Keratinocyte (primary cell): ENCODE measurements around the gene IER2.

Experiments used
- EZH2 ChIP-seq: IDR thresholded peaks from one replicate; pipeline ENCODE4 v1.6.1; 2012; ENCODE audit warnings: inconsistent platforms, mild to moderate bottlenecking, low read length, moderate library complexity
- TF ChIP-seq, protein P1 (sequence below), 3 experiments: IDR thresholded peaks in 1 of 3; conservative IDR thresholded peaks in 1 of 3; optimal IDR thresholded peaks in 1 of 3; 2 replicates in 2 of 3; 3 replicates in 1 of 3; pipeline versions ENCODE3 to v1.5.1; 2011; ENCODE audit warnings: low read length in 3 of 3, mild to moderate bottlenecking in 3 of 3, moderate library complexity in 2 of 3, control low read depth in 1 of 3, inconsistent platforms in 1 of 3; ENCODE audit not compliant: insufficient read depth in 2 of 3; ENCODE audit errors: extremely low read depth in 1 of 3

DNA sequence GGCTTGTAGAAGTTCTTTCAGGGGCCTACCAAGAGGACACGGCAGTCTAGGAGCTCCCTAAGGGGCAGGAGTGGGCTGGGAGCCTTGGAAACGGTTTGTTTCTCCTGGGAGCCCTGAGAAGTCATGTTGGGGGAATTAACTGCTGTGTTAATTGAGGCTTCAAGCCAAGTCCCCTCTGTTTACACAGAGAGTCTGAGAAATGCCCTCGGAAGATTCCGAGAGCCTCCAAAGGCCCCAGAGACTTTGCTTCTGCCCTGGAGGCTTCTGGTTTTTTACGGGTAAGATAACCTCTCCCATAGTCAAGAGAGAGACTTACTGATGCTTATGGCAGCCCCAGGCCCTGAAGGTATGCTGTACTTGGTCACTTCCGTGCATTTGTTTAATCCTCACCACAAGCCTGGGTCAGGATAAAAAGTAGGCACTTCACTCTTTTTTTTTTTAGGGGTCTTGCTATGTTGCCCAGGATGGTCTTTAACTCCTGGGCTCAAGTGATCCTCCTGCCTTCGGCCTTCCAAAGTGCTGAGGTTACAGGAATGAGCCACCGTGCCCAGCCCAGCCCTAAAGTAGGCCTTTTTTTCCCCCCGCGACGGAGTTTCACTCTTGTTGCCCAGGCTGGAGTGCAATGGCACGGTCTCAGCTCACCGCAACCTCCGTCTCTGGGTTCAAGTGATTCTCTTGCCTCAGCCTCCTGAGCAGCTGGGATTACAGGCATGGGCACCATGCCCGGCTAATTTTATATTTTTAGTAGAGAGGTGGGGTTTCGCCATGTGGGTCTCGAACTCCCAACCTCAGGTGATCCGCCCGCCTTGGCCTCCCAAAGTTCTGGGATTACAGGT is 15.2 kb downstream of the IER2 start:
- TF ChIP-seq, protein P1, sequence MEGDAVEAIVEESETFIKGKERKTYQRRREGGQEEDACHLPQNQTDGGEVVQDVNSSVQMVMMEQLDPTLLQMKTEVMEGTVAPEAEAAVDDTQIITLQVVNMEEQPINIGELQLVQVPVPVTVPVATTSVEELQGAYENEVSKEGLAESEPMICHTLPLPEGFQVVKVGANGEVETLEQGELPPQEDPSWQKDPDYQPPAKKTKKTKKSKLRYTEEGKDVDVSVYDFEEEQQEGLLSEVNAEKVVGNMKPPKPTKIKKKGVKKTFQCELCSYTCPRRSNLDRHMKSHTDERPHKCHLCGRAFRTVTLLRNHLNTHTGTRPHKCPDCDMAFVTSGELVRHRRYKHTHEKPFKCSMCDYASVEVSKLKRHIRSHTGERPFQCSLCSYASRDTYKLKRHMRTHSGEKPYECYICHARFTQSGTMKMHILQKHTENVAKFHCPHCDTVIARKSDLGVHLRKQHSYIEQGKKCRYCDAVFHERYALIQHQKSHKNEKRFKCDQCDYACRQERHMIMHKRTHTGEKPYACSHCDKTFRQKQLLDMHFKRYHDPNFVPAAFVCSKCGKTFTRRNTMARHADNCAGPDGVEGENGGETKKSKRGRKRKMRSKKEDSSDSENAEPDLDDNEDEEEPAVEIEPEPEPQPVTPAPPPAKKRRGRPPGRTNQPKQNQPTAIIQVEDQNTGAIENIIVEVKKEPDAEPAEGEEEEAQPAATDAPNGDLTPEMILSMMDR (optimal IDR thresholded peaks at IDR 0.05 in 1 of 3, IDR thresholded peaks at IDR 0.05 in 1 of 3, conservative IDR thresholded peaks at IDR 0.05 in 1 of 3; ENCODE audit: extremely low read depth in 1 of 3, insufficient read depth in 2 of 3, low read length in 3 of 3) = no peak
- no peak for TF ChIP-seq EZH2
